Measurements from ENCODE around the gene MTA3. TPM values are rescaled to one million over a fixed set of nuclear protein-coding genes. Genes with fewer than 3 reads are reported as not detected.
"Not testable (repeated sequence)": the region's sequence is repeated elsewhere in the genome, so short reads cannot be mapped to it uniquely, and the experiment has no call there.

The MTA3 gene
- polyA plus RNA-seq, 1 donor from 2014 or later, result 11.2 TPM

DNA sequence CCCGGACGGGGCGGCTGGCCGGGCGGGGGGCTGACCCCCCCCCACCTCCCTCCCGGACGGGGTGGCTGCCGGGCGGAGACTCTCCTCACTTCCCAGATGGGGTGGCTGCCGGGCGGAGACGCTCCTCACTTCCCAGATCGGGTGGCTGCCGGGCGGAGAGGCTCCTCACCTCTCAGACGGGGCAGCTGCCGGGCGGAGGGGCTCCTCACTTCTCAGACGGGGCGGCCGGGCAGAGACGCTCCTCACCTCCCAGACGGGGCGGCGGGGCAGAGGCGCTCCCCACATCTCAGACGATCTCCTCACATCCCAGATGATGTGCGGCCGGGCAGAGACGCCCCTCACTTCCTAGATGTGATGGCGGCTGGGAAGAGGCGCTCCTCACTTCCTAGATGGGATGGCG, 37.7 kb downstream of the MTA3 start:
- H3K79me2 ChIP-seq (replicated peaks; ENCODE audit: insufficient read depth, low read length); H3K4me3 ChIP-seq (ENCODE audit: low read length); H3K9me2 ChIP-seq (ENCODE audit: insufficient read depth, low read length); H2AFZ ChIP-seq (ENCODE audit: low read depth, low read length); H3K36me3 ChIP-seq (ENCODE audit: insufficient read depth, low read length); H3K27me3 ChIP-seq (ENCODE audit: insufficient read depth, low read depth, low read length); H3K27ac ChIP-seq (ENCODE audit: low read length); H4K20me1 ChIP-seq (ENCODE audit: insufficient read depth); H3K4me2 ChIP-seq (ENCODE audit: low read length); H3K9me3 ChIP-seq (ENCODE audit: low read length); H3F3A ChIP-seq (ENCODE audit: insufficient read depth, low read length, poor library complexity, severe bottlenecking); H3K9ac ChIP-seq (ENCODE audit: low read length): not testable (repeated sequence)

DNA sequence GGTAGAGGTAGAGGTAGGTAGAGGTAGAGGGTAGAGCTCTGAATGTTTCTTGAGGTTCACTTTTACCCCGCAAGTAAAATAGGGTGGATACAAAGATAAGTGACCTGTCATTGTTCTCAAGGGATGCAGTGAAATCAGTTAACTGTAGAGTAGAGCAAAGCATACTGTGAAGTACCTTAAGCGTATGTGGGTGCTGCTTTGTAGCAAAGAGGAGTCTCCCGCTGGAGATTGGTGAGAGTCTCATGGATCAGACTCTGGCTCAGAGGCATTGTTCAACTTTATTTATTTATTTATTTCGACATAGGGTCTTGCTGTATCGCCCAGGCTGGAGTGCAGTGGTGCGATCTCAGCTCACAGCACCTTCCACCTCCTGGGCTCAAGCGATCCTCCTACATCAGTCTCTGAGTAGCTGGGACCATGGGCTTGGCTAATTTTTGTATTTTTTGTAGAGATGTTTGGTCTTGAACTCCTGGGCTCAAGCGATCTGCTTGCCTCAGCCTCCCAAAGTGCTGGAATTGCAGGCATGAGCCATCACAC, 38.7 kb downstream of the MTA3 start:
- Histone ChIP-seq H3K27ac (ENCODE audit: low read length) (no peak overlapping the region), H3K4me3 (ENCODE audit: low read length) (no peak overlapping the region), H3F3A (ENCODE audit: insufficient read depth, low read length, poor library complexity, severe bottlenecking) (no peaks in the 10 kb centered on the region), H2AFZ (ENCODE audit: low read depth, low read length) (no peak overlapping the region), H3K9me3 (ENCODE audit: low read length) (no peaks in the 10 kb centered on the region), H3K4me2 (ENCODE audit: low read length) (no peak overlapping the region), H4K20me1 (ENCODE audit: insufficient read depth) (no peaks in the 10 kb centered on the region), H3K79me2 (replicated peaks; ENCODE audit: insufficient read depth, low read length) (no peaks in the 10 kb centered on the region), H3K9me2 (ENCODE audit: insufficient read depth, low read length) (no peaks in the 10 kb centered on the region), H3K36me3 (ENCODE audit: insufficient read depth, low read length) (no peaks in the 10 kb centered on the region), H3K9ac (ENCODE audit: low read length) (no peak overlapping the region), H3K27me3 (ENCODE audit: insufficient read depth, low read depth, low read length) (no peaks in the 10 kb centered on the region)
- TF ChIP-seq, protein P1, sequence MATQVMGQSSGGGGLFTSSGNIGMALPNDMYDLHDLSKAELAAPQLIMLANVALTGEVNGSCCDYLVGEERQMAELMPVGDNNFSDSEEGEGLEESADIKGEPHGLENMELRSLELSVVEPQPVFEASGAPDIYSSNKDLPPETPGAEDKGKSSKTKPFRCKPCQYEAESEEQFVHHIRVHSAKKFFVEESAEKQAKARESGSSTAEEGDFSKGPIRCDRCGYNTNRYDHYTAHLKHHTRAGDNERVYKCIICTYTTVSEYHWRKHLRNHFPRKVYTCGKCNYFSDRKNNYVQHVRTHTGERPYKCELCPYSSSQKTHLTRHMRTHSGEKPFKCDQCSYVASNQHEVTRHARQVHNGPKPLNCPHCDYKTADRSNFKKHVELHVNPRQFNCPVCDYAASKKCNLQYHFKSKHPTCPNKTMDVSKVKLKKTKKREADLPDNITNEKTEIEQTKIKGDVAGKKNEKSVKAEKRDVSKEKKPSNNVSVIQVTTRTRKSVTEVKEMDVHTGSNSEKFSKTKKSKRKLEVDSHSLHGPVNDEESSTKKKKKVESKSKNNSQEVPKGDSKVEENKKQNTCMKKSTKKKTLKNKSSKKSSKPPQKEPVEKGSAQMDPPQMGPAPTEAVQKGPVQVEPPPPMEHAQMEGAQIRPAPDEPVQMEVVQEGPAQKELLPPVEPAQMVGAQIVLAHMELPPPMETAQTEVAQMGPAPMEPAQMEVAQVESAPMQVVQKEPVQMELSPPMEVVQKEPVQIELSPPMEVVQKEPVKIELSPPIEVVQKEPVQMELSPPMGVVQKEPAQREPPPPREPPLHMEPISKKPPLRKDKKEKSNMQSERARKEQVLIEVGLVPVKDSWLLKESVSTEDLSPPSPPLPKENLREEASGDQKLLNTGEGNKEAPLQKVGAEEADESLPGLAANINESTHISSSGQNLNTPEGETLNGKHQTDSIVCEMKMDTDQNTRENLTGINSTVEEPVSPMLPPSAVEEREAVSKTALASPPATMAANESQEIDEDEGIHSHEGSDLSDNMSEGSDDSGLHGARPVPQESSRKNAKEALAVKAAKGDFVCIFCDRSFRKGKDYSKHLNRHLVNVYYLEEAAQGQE (IDR thresholded peaks at IDR 0.05; ENCODE audit: borderline replicate concordance), result no peak
- TF ChIP-seq CTCF (IDR thresholded peaks at IDR 0.05; ENCODE audit: poor library complexity, severe bottlenecking) (no peak), SMC3 (conservative IDR thresholded peaks at IDR 0.05; ENCODE audit: poor library complexity) (no peak)

DNA sequence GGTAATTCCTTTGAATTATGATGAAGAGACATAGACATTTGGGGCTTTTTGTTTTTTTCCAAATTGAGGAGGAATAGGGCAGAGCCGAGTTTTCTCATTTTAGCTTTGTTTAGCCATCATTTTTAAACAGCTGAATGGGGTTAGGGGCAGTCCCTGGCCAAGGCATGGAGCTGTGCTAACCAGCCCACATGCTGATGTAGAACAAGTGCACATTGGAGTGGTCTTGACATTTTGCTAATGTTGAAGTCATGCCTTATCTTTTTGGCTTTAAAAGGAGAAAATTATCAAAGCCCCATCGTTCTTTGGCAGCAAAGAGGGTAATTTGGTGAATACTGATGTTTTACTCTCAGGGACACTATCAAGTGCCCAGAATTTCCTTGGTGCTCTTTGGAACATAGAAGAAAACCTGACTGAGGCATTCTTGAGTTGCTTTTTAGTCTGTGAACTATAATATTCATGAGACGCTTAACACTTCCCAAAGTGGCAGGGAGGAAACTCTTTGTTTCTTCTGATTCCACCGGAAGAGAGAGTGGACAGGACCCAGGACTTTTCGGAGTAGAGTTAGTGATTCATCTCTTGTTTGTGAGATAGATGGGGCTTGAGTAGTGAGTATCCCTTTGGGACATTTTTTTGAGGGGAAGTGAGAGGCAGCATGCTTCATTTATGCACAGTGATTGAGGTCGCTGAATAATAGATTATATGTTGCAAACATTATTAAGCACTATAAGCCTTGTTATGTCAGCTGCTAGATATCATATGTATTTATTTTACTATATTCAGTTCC, 45.0 kb downstream of the MTA3 start:
- no peak for TF ChIP-seq EZH2 (IDR thresholded peaks at IDR 0.05; ENCODE audit: borderline replicate concordance, insufficient read depth, low read length, poor library complexity, severe bottlenecking)
- no peak for TF ChIP-seq RAD21 (conservative IDR thresholded peaks at IDR 0.05)
- TF ChIP-seq, protein P1 (IDR thresholded peaks at IDR 0.05; ENCODE audit: borderline replicate concordance), result no peak
- no peak for TF ChIP-seq MXI1 (conservative IDR thresholded peaks at IDR 0.05; ENCODE audit: poor library complexity, severe bottlenecking)
- no peak for TF ChIP-seq SMC3 (conservative IDR thresholded peaks at IDR 0.05; ENCODE audit: poor library complexity)
- TF ChIP-seq POLR2AphosphoS5 (IDR thresholded peaks at IDR 0.05), result no peak
- H3K36me3 ChIP-seq (ENCODE audit: insufficient read depth, low read length), result no peaks in the 10 kb centered on the region
- no peak overlapping the region for H2AFZ ChIP-seq (ENCODE audit: low read depth, low read length)
- H3K4me2 ChIP-seq (ENCODE audit: low read length), result no peak overlapping the region
- no peaks in the 10 kb centered on the region for H3K79me2 ChIP-seq (replicated peaks; ENCODE audit: insufficient read depth, low read length)
- H3K27me3 ChIP-seq (ENCODE audit: insufficient read depth, low read depth, low read length), result no peaks in the 10 kb centered on the region
- H3K9me3 ChIP-seq (ENCODE audit: low read length), result no peaks in the 10 kb centered on the region
- no peaks in the 10 kb centered on the region for H3K9me2 ChIP-seq (ENCODE audit: insufficient read depth, low read length)
- H3K27ac ChIP-seq (ENCODE audit: low read length), result no peak overlapping the region
- no peaks in the 10 kb centered on the region for H4K20me1 ChIP-seq (ENCODE audit: insufficient read depth)
- no peak overlapping the region for H3K4me3 ChIP-seq (ENCODE audit: low read length)
- H3K9ac ChIP-seq (ENCODE audit: low read length), result no peak overlapping the region
- H3F3A ChIP-seq (ENCODE audit: insufficient read depth, low read length, poor library complexity, severe bottlenecking), result no peaks in the 10 kb centered on the region

Data from neural cell (in vitro differentiated cells).